ENCODE results near the gene RNGTT. TPM values are rescaled to one million over a fixed set of nuclear protein-coding genes. Genes with fewer than 3 reads are reported as not detected.

The RNGTT gene
- total RNA-seq, 1 donor from 2014 or later = 14.4 TPM

GRCh38 chr6:88655586-88655985 is 307.8 kb downstream of the RNGTT start:
- no peaks in the 10 kb centered on the region for H3K27me3 ChIP-seq (ENCODE audit: control insufficient read depth, insufficient read depth, low read length)
- DNase-seq (ENCODE audit: low read depth) = no peak
- H3K4me3 ChIP-seq (ENCODE audit: low read depth, low read length) = no peak overlapping the region
- TF ChIP-seq CTCF (IDR thresholded peaks at IDR 0.05; ENCODE audit: insufficient read depth, low read length, poor library complexity, severe bottlenecking) = no peak
- no peaks in the 10 kb centered on the region for H3K36me3 ChIP-seq (ENCODE audit: control insufficient read depth, insufficient read depth, low read length)

- H3K4me3 ChIP-seq (ENCODE audit: low read depth, low read length) = no peak overlapping the region
- TF ChIP-seq CTCF (IDR thresholded peaks at IDR 0.05; ENCODE audit: insufficient read depth, low read length, poor library complexity, severe bottlenecking) = no peak
- no peak for DNase-seq (ENCODE audit: low read depth)
- H3K27me3 ChIP-seq (ENCODE audit: control insufficient read depth, insufficient read depth, low read length) = no peaks in the 10 kb centered on the region
- no peaks in the 10 kb centered on the region for H3K36me3 ChIP-seq (ENCODE audit: control insufficient read depth, insufficient read depth, low read length)
Observed at GRCh38 chr6:88653936-88654335, 309.5 kb downstream of the RNGTT start.

- H3K27me3 ChIP-seq (ENCODE audit: control insufficient read depth, insufficient read depth, low read length) = no peaks in the 10 kb centered on the region
- H3K36me3 ChIP-seq (ENCODE audit: control insufficient read depth, insufficient read depth, low read length) = no peaks in the 10 kb centered on the region
- H3K4me3 ChIP-seq (ENCODE audit: low read depth, low read length) = no peak overlapping the region
- DNase-seq (ENCODE audit: low read depth) = no peak
- no peak for TF ChIP-seq CTCF (IDR thresholded peaks at IDR 0.05; ENCODE audit: insufficient read depth, low read length, poor library complexity, severe bottlenecking)
Observed at GRCh38 chr6:88651400-88651799, 312.0 kb downstream of the RNGTT start.

GRCh38 chr6:88650979-88651378 is 312.4 kb downstream of the RNGTT start:
- H3K4me3 ChIP-seq (ENCODE audit: low read depth, low read length) = no peak overlapping the region
- TF ChIP-seq CTCF (IDR thresholded peaks at IDR 0.05; ENCODE audit: insufficient read depth, low read length, poor library complexity, severe bottlenecking) = no peak
- DNase-seq (ENCODE audit: low read depth) = no peak
- H3K27me3 ChIP-seq (ENCODE audit: control insufficient read depth, insufficient read depth, low read length) = no peaks in the 10 kb centered on the region
- H3K36me3 ChIP-seq (ENCODE audit: control insufficient read depth, insufficient read depth, low read length) = no peaks in the 10 kb centered on the region

GRCh38 chr6:88650029-88650619 is 313.3 kb downstream of the RNGTT start:
- Histone ChIP-seq H3K27me3 (ENCODE audit: control insufficient read depth, insufficient read depth, low read length) (no peaks in the 10 kb centered on the region), H3K4me3 (ENCODE audit: low read depth, low read length) (no peak overlapping the region), H3K36me3 (ENCODE audit: control insufficient read depth, insufficient read depth, low read length) (no peaks in the 10 kb centered on the region)
- TF ChIP-seq CTCF (IDR thresholded peaks at IDR 0.05; ENCODE audit: insufficient read depth, low read length, poor library complexity, severe bottlenecking) = no peak
- DNase-seq (ENCODE audit: low read depth) = peak; percentile 52
